ENCODE results near the gene CXCL17.

GRCh38 chr19:42487798-42488178, 45.0 kb upstream of the CXCL17 start:
- TF ChIP-seq POLR2A (IDR thresholded peaks at IDR 0.05): no peak
- TF ChIP-seq CTCF (IDR thresholded peaks at IDR 0.05): no peak
